Activated CD8-positive, alpha-beta memory T cell treated with anti-CD3 and anti-CD28 coated beads for 1 hour (primary cell): ENCODE measurements around the gene DSTN.

Source experiments
- DNase-seq, 2 donors: peaks; one replicate each; pipeline ENCODE4 v3.0.0-alpha.2; 2020; ENCODE audit warnings: low read depth in 1 of 2; ENCODE audit errors: extremely low read depth in 1 of 2

The DSTN gene

DNA sequence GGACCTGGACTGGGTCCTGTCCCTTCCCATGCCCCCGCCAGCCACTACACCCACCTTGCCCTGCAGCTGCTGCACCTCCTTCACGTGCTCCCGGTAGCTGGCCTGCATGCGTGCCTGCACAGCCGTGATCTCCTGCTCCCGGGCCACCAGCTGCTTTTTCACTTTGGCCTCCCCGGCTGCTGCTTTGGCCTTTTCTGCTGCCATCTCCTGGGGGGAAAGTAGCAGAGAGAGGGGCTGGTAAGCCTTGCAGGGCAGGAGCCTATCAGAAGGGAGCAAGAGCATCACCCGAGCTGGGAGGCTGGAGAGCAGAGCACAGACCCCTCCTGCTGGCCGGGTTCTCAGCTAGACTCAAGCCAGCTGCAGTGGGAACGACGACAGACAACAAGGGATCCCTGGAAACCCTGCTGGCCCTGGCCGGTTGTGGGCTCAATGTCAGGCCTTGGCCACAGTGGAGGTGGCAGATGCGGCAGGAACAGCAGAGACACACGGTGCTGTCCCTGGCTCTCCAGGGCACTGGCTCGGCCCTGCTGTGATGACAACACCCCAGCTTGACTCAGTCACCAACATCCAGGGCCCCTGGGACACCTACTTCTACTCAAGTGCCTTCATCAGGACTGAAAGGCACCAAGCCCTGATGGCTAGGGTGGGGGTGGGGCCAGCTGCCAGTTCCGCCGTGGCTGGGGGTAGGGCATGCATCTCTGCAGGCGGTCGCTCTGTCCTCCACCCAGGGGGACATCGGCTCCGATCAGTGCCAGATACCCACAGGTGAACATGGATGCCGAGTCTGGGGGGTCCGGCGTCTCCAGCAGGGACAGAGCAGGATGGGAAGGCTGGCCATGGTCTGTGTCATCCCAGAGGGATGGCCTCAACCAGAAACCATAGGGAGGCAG, 66.9 kb downstream of the DSTN start:
- DNase-seq: no peak

DNA sequence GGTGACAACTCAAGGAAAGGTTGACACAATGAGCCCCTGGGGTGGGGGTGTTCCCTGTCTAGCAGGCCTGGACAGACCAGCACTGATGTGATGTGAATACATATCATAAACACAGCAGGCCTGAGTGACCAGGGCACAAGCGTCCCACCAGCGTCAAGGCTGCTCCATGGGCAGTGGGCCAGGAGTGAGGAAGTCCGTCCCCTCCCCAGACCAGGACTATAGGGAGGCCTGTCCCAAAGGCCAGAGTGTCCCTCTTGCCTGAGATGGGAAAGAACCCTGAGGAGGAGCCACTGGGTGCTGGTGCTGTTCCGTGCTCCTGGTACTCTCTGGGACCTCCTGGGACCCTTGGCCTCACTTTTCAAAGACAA, 67.5 kb downstream of the DSTN start:
- DNase-seq: no peak

DNA sequence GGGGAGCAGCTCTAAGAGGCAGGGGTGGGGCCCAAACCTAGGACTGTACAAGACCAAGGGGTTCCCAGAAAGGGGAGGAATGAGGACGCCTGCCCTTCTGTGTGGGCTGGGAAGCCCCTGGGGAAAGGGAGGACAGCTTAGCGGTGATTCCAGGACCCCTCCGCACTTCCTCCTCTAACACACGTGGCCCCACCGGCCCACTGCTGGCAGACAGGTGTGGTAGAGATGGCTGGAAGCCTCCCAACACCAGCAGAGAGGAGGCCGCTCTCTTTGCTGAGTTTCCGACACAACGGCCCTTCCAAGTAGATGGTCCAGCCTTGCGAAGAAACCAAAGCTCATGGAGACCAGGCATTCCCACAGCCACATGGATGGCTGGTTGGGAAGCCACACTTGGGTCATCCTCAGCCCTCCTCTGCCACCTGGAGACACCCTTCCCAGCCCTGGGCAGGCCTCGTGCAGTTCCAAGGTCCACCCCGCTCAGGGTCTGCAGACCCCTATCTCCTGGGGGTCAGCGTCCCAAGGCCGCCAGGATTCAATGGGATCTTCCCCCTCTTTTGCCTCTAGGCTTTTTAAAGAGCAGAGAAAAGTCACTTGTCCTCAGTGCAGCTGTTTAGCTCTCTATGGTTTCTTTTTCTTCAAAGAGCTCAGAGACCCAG, 68.2 kb downstream of the DSTN start:
- DNase-seq: no peak

DNA sequence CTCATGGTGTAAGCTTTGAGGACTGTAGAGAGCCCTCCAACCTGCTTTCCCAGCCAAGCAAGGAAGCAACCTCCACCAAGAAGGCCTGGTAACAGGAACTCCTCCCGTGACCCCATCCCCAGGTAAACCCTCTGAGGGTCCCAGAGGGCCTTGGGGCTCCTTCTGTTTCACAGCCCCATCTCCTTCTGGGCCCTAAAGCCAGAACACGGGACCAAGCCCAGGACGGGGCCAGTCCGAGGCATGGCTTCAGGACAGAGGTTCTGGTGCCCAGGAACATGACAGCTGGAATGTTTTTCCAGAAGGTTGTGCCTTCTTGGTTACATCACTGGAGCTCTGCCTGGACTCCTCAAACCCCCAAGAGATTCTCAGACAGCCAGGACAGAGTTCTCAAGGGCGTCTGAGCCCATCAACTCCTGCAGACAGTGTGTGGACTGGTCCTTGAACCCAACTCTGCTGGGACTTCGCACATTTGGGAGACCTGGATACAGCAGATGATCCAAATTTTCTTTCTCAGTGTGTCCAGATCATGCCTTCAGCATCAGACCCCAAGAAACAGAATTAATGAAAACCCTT, 69.0 kb downstream of the DSTN start:
- DNase-seq: no peak

DNA sequence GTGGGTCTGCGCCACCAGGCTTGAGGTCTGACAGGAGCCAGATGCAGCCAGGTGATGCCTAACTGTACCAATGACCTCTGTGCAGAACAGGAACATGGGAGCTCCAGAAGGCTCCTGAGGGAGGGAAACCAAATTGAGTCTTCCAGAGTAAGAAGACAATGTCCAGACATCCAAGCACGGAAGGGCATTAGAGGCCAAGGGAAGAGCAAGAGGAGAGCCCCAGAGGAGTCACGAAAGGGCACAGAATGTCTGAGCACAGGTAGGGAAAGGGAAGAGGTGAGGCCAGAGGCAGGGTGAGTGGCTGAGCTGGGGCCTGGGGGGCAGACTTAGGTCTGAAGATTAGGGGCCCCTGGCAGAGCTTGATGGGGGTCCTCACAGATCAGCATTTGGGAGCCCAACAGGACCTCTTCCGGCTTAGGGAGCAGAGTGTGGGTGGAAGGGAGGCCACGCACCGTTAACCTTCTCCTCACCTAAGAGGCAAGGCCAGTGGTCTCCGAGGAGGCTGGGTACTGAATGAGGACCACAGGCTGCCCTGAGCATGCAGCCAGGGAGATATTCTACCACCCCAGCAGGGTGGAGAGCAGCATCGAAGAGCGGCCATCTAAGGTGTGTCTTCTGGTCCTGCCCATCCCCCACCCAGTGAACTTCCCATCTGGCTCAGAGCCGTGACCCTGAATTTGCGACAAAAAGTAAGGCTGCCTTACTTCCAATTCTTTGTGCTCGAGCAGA, 70.4 kb downstream of the DSTN start:
- no peak for DNase-seq

DNA sequence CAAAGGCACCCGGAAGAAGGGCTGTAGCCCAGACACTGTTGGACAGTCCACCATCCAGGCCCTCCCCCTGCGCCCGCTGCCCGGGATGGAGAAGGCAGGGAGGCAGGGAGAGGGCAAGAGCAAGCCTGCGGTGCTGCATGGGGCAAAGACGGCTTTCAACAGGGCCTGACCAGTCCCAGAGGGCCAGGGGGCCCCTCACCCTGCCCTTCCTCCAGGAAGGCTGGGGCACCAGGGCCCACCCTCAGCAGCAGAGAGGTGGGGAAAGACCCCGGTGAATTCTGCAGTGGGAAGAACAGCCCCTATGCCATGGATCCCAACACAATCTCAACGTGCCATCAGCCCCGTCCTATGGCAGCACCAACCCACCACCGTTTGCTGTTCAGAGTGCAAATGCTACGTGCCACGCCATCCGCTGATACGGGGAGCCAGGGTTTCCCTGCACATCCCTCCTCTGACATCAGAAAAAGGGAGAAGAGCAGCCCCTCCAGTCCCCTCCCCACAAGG, 71.1 kb downstream of the DSTN start:
- no peak for DNase-seq

DNA sequence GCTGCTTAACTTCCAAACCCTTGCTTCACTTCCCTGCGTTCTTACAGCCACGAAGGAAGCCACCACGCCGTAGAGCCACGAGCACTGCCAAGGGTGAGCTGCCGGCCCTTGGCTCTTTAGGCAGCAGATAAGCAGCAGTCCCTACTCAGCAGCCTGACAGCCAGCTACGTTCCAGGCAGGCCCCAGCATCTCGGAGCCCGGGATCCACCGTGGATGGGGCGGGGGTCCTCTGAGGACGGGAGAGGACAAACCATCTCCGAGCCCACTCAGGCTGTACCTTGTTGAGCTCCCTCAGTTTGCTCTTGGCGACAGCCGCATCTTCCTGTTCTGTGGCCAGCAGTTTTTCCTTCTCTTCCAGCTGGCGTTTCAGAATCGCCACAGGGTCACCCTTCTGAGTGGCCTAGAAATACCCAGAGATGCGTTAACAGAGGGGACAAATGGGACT, 71.7 kb downstream of the DSTN start:
- no peak for DNase-seq

DNA sequence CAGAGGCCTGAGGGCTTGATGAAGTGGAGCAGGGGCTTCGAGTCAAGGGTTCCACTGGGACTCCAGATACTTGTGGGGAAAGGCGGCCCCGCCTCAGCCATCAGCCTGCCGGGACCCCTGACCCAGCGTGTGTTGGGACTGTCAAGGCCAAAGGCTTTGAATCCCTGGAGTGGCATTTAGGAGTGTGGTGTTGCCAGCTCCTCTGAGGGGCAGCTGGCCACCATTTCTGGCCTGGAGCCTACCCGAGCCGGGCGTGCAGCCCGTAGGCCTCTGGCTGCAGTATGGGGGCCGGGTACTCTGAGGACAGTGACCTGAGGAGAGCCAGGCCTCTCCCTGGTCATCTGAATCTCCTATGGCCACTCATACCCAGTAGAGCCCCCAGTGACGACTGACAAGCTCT, 72.1 kb downstream of the DSTN start:
- no peak for DNase-seq

DNA sequence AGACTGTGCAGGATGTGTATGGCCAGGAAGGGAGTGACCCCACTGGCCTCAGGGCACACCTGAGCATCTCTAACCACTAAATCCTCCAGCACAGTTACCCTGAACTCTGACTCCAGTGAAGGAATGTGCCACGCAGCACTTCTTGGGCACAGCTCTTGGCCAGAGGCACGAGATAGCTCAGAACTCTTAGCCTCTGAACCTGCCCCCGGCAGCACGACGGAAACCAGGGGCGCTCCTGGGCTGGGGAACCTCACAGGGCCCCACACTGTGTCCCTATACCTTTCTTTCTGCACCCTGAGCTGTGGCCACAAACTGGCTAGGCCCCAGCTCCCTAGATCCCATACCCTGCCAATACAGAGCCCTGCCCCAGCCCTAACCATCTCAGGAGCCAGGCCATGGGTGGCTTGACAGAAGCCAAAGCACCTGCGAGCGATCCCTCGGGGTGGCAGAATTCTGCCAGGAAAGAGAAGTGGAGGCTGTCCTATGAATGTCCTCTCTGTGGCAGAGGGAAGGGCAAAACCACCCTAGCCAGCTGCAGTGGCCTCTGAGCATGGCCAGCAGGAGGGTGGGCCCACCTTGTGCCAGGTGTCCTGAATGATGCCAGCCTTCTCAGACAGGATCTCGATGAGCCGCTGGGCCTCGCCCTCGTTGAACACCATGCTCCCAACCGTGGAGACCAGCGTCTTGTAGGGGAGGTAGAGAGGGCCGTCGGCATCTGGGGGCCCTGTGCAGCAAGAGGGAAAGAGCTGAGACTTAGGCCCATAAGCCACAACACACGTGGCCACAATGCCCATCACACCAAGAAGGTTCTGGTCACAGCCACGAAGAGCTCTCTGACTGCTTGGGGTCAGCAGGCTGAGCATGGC, 72.8 kb downstream of the DSTN start:
- DNase-seq: no peak

DNA sequence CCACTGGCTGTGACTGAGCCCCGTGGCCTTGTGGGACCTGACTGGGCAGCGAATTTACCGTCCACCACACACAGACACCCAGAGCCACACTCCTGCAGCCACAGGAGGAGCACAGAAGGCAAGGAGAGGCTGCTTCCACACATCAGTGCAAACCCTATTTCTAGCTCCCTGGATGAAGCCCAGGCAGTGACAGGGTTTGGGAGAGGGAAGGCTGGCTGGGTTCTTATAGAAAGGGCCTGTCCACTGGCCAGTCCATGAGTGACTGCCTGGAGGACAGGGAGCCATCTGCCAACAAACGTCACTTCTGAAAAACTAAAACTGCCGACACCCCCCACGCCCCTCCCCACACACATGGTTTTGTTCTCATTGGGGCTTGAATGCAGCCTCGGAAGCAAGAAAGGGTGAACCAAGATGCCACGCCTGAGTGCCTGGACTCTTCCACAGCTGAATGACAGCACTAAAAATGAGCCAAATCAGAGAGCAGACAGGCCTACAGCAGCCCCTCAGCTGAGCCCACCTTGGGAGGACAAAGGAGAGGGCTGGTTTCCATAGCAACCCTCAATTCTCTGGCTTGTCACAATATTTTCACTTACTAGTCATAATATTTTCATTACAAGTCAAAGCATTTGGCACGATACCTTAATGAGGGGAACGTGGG, 73.8 kb downstream of the DSTN start:
- no peak for DNase-seq

DNA sequence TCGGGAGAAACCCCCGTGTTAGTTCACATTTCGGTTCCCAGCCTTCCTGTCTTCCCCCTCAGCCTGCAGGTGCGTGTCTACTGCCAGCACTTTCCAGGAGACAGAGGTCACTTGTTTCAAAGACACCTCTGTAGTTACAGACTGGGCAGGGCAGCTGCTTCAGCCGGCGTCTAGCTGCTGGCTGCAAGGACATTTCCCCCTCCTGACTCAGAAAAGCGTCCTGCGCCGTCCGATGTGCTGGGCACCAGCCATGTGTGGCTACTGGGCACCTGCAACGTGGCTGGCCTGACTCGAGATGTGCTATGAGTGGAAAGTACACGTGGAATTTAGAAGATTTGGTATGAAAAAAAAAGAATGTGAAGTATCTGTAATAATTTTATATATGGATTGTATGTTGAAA, 74.6 kb downstream of the DSTN start:
- no peak for DNase-seq

DNA sequence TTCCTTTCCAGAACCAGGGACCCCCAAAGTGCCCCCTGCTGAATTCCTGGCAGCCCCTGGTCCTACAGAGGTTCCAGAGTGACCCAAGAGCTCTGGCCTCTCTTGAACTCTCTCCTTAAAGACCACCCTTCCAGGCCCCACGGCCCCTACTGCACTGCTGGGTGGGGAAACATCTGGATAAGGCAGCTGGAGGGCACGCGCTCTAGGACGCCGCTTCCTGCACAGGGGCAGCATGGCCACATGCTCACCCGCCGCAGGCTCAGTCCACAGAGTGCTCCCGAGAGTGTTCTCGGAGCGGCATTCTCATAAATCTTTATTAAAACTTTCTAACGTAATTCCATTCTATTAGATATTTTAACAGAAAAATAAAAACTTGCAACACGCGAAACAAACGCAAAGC, 75.1 kb downstream of the DSTN start:
- no peak for DNase-seq

DNA sequence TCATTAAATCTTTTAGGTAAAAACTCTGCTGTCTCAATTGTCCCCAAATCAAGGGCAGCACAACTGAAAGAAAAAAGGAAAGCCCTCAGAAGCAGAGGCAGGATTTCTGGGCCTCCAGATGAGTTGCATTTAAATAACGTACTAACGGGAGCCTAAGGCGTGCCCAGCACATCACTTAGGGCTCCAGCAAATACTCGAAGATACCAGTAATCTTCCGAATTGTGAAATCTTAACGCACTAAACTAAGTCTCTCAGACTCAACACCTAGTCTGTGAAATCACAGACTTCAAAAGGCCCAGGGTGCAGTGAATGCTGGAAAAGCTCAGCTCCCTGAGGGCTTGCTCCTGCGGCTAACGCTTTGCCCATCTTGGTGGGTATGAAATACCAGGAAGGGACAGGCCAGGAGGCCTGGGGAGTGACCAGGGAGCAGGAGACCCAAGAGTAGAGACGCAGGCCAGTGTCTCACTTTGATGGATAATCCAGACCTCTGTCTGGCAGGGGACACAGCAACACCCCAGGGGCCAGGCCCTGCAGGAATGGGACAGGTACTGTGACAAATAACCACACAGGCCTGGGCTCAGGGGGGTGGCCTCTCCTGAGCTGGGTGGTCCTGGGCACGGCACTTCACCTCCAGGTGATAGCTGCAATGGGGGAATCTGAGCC, 75.8 kb downstream of the DSTN start:
- DNase-seq: no peak

DNA sequence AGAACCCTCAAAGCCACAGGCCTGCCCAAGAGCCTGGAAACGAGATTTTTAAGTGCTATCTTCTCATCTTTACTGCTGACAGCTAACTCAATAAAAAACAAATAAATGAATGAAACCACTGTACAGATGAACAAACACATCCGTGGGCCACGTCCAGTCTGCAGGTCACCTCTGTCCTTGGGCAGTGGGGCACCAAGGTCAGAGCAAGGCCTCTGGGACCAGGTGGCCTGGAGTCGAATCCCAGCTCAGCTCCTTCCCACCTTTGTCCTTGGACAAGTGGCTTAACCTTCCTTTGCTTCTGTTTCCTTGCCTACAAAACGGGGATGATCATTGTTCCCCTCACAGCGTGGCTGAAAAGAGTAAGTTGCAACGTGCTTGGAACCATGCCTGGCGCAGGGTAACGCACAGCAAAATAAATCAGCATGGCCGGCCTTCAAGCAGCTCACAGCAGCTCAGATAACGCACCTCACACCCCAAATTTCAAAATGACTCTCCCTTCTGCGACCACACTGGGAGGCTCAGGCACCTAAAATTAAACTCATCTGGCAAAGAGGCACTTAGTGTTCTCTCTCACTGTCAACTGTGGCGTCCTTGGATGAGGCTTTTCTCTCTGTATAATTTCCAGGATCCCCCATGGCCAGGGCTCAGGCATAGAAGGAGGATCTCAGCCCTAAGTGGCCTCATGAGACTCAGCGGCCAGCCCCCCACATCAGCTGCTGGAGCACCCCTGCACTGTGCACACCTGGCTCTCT, 76.5 kb downstream of the DSTN start:
- DNase-seq: no peak

DNA sequence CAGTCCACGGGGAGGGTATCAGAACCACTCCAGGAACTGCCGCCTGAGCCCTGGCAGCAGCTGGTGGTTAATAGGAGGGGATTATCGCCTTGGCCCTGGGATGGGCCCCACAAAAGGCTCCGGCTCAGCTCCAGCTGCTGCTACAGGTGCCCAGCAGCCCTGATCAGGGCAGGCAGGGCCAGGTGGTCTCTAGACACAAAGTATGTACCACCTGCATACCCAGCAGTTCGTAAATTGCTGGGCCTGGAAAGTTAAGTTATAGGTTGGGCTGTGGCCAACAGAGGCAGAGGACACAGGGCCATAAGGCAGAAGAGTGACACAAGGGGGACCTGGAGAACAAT, 77.1 kb downstream of the DSTN start:
- no peak for DNase-seq

DNA sequence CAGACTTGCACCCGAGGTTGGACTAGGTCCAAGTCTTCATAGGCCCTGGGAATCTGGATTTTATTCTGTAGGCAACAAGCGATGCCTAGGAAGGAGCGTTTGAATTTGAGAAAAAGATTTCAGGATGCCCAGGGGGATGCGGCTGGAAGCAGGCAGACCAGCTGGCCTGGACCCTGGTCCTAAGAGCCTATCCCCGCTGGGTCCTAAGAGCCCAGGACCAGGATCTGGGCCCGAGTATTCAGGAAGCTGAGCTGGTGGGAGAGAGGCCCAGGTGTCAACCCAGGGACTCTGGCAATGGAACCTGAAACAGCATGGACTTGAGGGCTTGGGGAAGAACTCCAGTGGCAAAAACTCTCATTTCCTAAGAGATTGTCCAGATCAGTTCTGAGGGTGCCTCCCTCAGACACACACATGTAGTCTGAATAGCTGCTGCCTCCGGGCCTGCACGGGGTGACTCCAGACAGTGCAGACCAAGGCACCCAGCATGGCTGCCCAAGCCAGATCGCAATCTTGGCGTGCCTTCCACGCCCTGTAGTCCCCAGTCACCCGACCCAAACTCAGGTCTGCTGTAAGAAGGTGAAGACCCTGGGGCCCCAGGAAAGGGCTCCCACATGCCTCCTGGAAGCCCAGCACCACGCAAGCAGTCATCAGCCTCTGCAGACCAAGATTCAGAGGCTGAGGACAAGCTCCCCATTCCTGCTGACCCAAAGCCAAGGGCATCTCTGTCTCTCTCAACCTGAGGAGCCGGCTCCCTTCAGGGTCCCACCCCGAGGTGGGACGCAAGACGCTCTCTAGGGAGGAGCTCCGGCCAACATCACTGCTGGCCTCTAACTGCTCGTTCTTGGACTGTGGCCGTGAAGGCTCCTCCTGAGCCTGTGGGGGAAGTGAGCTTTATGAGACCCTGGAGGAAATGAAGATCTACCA, 77.8 kb downstream of the DSTN start:
- no peak for DNase-seq

DNA sequence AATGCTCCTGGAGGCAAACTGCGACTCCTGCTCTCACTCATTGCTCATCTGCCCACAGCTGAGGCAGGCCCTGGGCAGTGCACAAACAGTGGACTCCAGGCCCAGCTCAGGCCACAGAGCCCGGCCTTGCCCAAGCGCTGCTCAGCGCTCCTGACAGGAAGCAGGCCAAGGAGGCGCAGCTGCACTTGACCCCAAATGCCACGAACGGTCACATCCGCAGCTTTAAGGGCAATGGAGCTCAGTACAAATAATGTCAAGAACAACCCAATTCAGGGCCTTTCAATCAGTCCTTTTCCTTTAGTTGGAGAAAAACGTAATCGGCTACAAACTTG, 78.4 kb downstream of the DSTN start:
- DNase-seq: no peak
